GM23248 (cell line): ENCODE data around the gene RSKR.

Source experiments
- EZH2 ChIP-seq: fragments of 200-600 bp; sonication (generic); IDR thresholded peaks from 2 replicates; pipeline ENCODE4 v1.6.1; 2018; ENCODE audit warnings: antibody characterized with exemption, mild to moderate bottlenecking; ENCODE audit not compliant: insufficient read depth, poor library complexity, severe bottlenecking
- EZH2phosphoT487 ChIP-seq: fragments of 200-600 bp; sonication (generic); IDR thresholded peaks from 2 replicates; pipeline ENCODE4 v1.6.1; 2018; ENCODE audit warnings: antibody characterized with exemption, moderate library complexity, mild to moderate bottlenecking, low read depth; ENCODE audit not compliant: insufficient read depth

GRCh38 chr17:28612936-28613872, 781 bp downstream of the RSKR start:
- no peak for TF ChIP-seq EZH2phosphoT487
- TF ChIP-seq EZH2, result no peak
